Measurements from ENCODE around the gene PCMTD2.

GRCh38 chr20:64244870-64245603 lies 10.5 kb upstream of the PCMTD2 start:
- TF ChIP-seq E2F8 (IDR thresholded peaks at IDR 0.05; ENCODE audit: low read depth, partially characterized antibody) (no peak), TCF7 (IDR thresholded peaks at IDR 0.05; ENCODE audit: borderline replicate concordance) (no peak), GABPA (IDR thresholded peaks at IDR 0.05; ENCODE audit: low read depth) (no peak), POLR2AphosphoS2 (IDR thresholded peaks at IDR 0.05; ENCODE audit: low read depth, low read length) (no peak), MEF2A (IDR thresholded peaks at IDR 0.05; ENCODE audit: insufficient read depth, low read depth, low read length) (no peak), POLR2A (IDR thresholded peaks at IDR 0.05; ENCODE audit: low read depth, low read length) (no peak), JUNB (IDR thresholded peaks at IDR 0.05) (no peak), EGR1 (IDR thresholded peaks at IDR 0.05; ENCODE audit: borderline replicate concordance in 1 of 2, low read depth in 2 of 2, low read length in 2 of 2) (no peak), CTCF (IDR thresholded peaks at IDR 0.05 in 2 of 3, conservative IDR thresholded peaks at IDR 0.05 in 1 of 3; ENCODE audit: control insufficient read depth in 2 of 3, extremely low read depth in 1 of 3, insufficient read depth in 1 of 3, low read depth in 3 of 3, low read length in 3 of 3) (no peak), FOXK2 (IDR thresholded peaks at IDR 0.05) (no peak; the same call in 1 of the 2 replicates), SP1 (IDR thresholded peaks at IDR 0.05; ENCODE audit: low read depth, low read length) (no peak)
- TF ChIP-seq, protein P1, sequence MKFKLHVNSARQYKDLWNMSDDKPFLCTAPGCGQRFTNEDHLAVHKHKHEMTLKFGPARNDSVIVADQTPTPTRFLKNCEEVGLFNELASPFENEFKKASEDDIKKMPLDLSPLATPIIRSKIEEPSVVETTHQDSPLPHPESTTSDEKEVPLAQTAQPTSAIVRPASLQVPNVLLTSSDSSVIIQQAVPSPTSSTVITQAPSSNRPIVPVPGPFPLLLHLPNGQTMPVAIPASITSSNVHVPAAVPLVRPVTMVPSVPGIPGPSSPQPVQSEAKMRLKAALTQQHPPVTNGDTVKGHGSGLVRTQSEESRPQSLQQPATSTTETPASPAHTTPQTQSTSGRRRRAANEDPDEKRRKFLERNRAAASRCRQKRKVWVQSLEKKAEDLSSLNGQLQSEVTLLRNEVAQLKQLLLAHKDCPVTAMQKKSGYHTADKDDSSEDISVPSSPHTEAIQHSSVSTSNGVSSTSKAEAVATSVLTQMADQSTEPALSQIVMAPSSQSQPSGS (IDR thresholded peaks at IDR 0.05; ENCODE audit: low read length): no peak

Data from GM12878 (cell line).